HL-60 (cell line): ENCODE measurements around the gene CREBBP.

Experiments used
- DNase-seq, 2 experiments: peaks; one replicate each; pipeline ENCODE4 v3.0.0-alpha.2; 2010 to 2020; ENCODE audit warnings: low read depth in 1 of 2, low spot score in 1 of 2
- H3K27ac ChIP-seq: fragments of 250-450 bp; sonication (Bioruptor Pico); replicated peaks from 2 replicates; pipeline ENCODE4 v1.5.1; 2020; ENCODE audit warnings: mild to moderate bottlenecking, moderate library complexity
- H3K27me3 ChIP-seq: fragments of 250-450 bp; sonication (Bioruptor Pico); 2 replicates; pipeline ENCODE4 v1.5.1; 2021; ENCODE audit warnings: mild to moderate bottlenecking, moderate library complexity; ENCODE audit not compliant: insufficient read depth, poor library complexity, severe bottlenecking
- H3K4me3 ChIP-seq: replicated peaks from 2 replicates; pipeline ENCODE4 v1.5.1; 2011; ENCODE audit warnings: mild to moderate bottlenecking, control low read depth, low read length; ENCODE audit not compliant: insufficient read depth
- GABPA ChIP-seq: IDR thresholded peaks from 2 replicates; pipeline ENCODE4 v1.6.1; 2012; ENCODE audit warnings: low read depth
- POLR2AphosphoS5 ChIP-seq: IDR thresholded peaks from 2 replicates; pipeline ENCODE4 v1.6.1; 2012; ENCODE audit warnings: low read depth
- SPI1 ChIP-seq: IDR thresholded peaks from 2 replicates; pipeline ENCODE4 v1.6.1; 2012; ENCODE audit warnings: low read depth, mild to moderate bottlenecking, borderline replicate concordance
- TF ChIP-seq, protein P1 (sequence below): IDR thresholded peaks from 2 replicates; pipeline ENCODE4 v1.6.1; 2012; ENCODE audit warnings: low read depth; ENCODE audit not compliant: insufficient replicate concordance
- TF ChIP-seq, protein P2 (sequence below): IDR thresholded peaks from one replicate; pipeline ENCODE4 v1.5.1; 2011; ENCODE audit warnings: low read length, control low read depth, inconsistent platforms; ENCODE audit not compliant: insufficient read depth

CREBBP gene

DNA sequence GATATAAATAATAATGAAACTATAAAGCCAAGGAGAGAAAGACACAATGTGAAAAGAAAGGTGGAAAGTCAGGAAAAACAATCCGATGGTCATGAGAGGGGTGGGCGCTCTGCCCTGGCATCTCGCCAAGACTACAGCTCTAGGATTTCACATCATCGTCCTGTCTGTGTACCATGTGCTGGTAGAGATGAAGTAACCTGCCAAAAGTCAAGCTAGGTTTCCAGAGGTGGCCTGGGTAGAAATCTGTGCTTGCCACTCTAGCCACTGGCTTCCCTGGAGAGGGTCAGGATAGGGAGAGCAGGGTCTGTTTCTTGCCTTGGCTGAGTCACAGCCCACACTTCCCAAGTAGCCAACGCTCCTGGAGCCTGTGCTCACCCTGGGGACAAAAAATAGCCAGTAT lies 132.2 kb downstream of the CREBBP start:
- no peaks in the 10 kb centered on the region for H3K27me3 ChIP-seq
- no peak overlapping the region for H3K4me3 ChIP-seq
- no peak for DNase-seq
- H3K27ac ChIP-seq: no peak overlapping the region
- TF ChIP-seq SPI1: no peak
- TF ChIP-seq POLR2AphosphoS5: no peak
- TF ChIP-seq, protein P1, sequence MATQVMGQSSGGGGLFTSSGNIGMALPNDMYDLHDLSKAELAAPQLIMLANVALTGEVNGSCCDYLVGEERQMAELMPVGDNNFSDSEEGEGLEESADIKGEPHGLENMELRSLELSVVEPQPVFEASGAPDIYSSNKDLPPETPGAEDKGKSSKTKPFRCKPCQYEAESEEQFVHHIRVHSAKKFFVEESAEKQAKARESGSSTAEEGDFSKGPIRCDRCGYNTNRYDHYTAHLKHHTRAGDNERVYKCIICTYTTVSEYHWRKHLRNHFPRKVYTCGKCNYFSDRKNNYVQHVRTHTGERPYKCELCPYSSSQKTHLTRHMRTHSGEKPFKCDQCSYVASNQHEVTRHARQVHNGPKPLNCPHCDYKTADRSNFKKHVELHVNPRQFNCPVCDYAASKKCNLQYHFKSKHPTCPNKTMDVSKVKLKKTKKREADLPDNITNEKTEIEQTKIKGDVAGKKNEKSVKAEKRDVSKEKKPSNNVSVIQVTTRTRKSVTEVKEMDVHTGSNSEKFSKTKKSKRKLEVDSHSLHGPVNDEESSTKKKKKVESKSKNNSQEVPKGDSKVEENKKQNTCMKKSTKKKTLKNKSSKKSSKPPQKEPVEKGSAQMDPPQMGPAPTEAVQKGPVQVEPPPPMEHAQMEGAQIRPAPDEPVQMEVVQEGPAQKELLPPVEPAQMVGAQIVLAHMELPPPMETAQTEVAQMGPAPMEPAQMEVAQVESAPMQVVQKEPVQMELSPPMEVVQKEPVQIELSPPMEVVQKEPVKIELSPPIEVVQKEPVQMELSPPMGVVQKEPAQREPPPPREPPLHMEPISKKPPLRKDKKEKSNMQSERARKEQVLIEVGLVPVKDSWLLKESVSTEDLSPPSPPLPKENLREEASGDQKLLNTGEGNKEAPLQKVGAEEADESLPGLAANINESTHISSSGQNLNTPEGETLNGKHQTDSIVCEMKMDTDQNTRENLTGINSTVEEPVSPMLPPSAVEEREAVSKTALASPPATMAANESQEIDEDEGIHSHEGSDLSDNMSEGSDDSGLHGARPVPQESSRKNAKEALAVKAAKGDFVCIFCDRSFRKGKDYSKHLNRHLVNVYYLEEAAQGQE: no peak
- TF ChIP-seq GABPA: no peak

DNA sequence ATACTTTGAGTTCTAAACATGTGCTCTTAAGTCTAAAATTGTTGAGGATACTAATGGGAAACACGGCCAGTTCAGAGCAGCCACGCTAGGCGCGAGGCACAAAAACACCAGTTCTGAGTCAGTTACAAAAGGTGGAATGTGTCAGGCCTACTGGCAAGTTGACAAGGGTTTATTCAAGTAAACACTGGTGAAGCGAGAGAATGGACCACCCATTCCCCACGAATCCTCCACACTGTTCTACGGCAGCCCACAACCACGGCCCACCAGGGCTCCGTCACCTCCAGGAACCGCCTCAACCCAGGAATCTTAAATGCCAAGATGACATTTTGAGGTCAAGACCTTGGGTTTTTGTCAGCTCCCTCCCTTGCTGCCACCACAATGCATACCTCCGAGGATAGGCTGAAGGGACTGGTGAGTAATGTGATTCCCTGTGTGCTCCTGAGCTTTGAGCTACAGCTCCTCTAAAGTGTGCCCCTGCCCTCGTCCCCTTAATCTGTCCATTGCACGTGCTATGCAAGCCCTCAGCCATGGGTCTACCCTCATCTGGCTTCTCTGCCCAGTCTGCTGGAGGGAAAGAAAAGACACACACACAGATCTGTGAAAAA lies 134.7 kb downstream of the CREBBP start:
- TF ChIP-seq GABPA (no peak), SPI1 (no peak), POLR2AphosphoS5 (no peak)
- TF ChIP-seq, protein P1: no peak
- TF ChIP-seq, protein P2, sequence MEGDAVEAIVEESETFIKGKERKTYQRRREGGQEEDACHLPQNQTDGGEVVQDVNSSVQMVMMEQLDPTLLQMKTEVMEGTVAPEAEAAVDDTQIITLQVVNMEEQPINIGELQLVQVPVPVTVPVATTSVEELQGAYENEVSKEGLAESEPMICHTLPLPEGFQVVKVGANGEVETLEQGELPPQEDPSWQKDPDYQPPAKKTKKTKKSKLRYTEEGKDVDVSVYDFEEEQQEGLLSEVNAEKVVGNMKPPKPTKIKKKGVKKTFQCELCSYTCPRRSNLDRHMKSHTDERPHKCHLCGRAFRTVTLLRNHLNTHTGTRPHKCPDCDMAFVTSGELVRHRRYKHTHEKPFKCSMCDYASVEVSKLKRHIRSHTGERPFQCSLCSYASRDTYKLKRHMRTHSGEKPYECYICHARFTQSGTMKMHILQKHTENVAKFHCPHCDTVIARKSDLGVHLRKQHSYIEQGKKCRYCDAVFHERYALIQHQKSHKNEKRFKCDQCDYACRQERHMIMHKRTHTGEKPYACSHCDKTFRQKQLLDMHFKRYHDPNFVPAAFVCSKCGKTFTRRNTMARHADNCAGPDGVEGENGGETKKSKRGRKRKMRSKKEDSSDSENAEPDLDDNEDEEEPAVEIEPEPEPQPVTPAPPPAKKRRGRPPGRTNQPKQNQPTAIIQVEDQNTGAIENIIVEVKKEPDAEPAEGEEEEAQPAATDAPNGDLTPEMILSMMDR: no peak

DNA sequence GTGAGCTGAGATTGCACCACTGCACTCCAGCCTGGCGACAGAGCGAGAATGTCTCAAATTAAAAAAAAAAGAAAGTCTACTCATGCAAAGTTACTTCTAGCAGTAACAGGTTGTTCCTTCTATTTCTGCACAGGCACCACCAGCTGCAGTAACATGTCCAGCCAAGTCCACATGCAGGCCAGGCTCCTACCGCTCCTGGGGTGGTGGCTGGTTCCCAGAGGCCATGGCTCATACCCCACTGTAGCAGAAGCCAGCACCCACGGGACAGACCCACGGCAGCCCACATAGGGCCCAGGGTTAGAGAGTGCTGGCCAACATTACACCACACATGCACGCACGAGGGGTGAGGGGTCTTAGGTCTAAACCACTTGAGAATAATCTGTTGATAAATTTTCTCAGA lies 136.5 kb downstream of the CREBBP start:
- no peak for DNase-seq
- TF ChIP-seq, protein P2: no peak
- TF ChIP-seq POLR2AphosphoS5 (no peak), SPI1 (no peak), GABPA (no peak)
- TF ChIP-seq, protein P1: no peak
- H3K27ac ChIP-seq: no peak overlapping the region
- no peaks in the 10 kb centered on the region for H3K27me3 ChIP-seq
- H3K4me3 ChIP-seq: no peak overlapping the region

More for the DNA sequence above, 134.7 kb downstream of the CREBBP start:
- Histone ChIP-seq H3K4me3 (no peak overlapping the region), H3K27ac (no peak overlapping the region), H3K27me3 (no peaks in the 10 kb centered on the region)
- no peak for DNase-seq
